SK-N-SH treated with all-trans-retinoic acid at 6 μM for 48 hours (cell line): ENCODE measurements around the gene AFDN.

Source experiments
- ARNTL ChIP-seq: fragments of 450-650 bp; formaldehyde crosslinking; IDR thresholded peaks from 2 replicates; pipeline ENCODE4 v1.5.0; 2020; ENCODE audit warnings: low read depth, mild to moderate bottlenecking, moderate library complexity, borderline replicate concordance
- CSRNP3 ChIP-seq: fragments of 250-450 bp; sonication (Bioruptor Pico); IDR thresholded peaks from 2 replicates; pipeline ENCODE4 v1.5.1; 2021; ENCODE audit warnings: mild to moderate bottlenecking, moderate library complexity
- ZNF70 ChIP-seq: fragments of 450-650 bp; formaldehyde crosslinking; IDR thresholded peaks from 2 replicates; pipeline ENCODE4 v1.5.0; 2020; ENCODE audit warnings: mild to moderate bottlenecking, moderate library complexity

DNA sequence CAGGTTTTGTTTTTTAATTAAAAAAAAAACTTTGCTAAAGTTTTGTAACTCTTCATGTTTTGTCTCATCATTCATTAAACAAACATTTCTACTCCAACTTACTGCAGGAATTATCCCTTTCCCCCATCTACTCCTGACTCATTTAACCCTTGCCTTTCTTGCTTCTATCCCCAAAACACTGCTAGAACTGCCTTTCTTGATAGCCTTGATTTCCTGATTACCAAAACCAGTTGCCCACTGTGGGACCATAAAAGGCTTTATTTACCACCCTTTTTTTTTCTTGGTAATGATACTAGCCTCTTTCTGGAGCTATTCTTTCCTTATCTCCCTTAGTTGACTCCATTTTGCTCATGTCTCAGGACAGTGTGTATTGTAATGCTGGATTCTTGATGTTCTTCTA, 15.3 kb downstream of the AFDN start:
- no peak for TF ChIP-seq CSRNP3 (CRISPR knock-in tag)
- TF ChIP-seq ZNF70 (CRISPR knock-in tag), result no peak
- no peak for TF ChIP-seq ARNTL (CRISPR knock-in tag)
